ENCODE results near the gene LMBR1L. TPM values are rescaled to one million over a fixed set of nuclear protein-coding genes. Genes with fewer than 3 reads are reported as not detected.

Gene LMBR1L
- total and polyA plus RNA-seq, 2 of the 13 experiments (the other 11 are each of a cell fraction or from before 2014, with no cell fraction given), result 12.2 to 65.9 TPM

DNA sequence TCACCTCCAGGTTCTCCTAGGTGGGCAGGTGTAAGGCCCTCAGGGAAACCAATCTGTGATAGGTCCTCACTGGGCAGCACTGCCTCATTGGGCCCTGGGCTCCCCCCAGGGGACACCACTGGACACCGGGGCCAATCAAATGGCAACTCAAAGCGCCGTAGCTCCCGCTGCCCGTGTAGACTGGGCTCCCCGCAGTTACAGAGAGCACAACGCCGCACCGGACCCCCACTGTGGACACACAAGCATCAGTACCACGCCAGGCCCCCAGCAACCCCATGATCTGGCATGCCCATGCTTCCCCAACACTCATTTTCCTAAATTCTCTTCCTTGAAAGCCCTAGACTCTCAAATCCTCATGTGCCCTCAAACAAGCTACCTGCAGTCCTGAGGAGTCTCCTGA, 56.1 kb downstream of the LMBR1L start:
- H3K79me2 ChIP-seq (ENCODE audit: insufficient read depth, low read length), result peaks cover 50% of the 10 kb centered on the region
- POLR2A ChIA-PET, result no interaction called here

DNA sequence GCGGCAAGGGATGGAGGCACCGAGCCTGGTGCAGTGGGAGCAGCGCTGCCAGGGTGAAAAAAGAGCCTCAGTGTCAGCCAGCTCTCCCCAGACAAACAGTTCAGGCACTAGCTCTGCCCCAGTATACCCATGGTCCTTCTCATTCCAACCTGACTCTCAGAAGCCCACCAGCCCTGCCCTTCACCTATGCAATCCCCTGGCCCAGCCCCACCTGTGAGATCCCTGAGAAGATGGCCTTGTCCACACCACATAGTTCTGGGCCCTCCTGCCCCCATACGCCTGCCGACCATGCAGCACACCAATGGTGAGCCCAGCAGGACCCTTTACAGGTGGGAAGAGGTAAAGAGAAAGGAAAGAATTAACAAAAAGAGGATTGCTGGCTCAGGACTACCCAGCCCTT, 56.6 kb downstream of the LMBR1L start:
- H4K20me1 ChIP-seq (ENCODE audit: insufficient read depth, low read length), result peaks cover 56% of the 10 kb centered on the region
- intact Hi-C loops (cut with micrococcal nuclease; ENCODE audit: unreplicated experiment) (no loop called here), in situ Hi-C loops (cut with HindIII; ENCODE audit: extremely low pct_ligation_motif_present, low pct_unique_long_range_greater_than_20kb) (no loop called here)
- H3K9me3 ChIP-seq (ENCODE audit: low read length), result no peaks in the 10 kb centered on the region
- H3K36me3 ChIP-seq (replicated peaks in 1 of 2; ENCODE audit: control insufficient read depth in 1 of 2, insufficient read depth in 2 of 2, low read length in 2 of 2), result peaks cover 50 to 67% of the 10 kb centered on the region in 2 experiments
- FAIRE-seq (no peak), DNase-seq (ENCODE audit: low spot score) (no peak), ATAC-seq (no peak)
- no peak overlapping the region for H2AFZ ChIP-seq (ENCODE audit: low read length)
- no peak overlapping the region for H3K4me3 ChIP-seq (replicated peaks in 1 of 3; ENCODE audit: insufficient read depth in 1 of 3, low read depth in 2 of 3, low read length in 3 of 3)
- no peaks in the 10 kb centered on the region; a peak in 1 of 5 replicates for H3K27me3 ChIP-seq (ENCODE audit: control insufficient read depth in 1 of 2, insufficient read depth in 2 of 2, low read length in 2 of 2)
- H3K79me2 ChIP-seq (ENCODE audit: insufficient read depth, low read length), result peaks cover 46% of the 10 kb centered on the region
- 100% methylated on average over 5 of the region's 5 CpGs for WGBS (ENCODE audit: low lambda C conversion rate)
- no peak overlapping the region for H3K9ac ChIP-seq (ENCODE audit: insufficient read depth, low read depth, low read length)
- H3K4me1 ChIP-seq (ENCODE audit: insufficient read depth, low read length), result peaks cover 42% of the 10 kb centered on the region
- H3K27ac ChIP-seq (ENCODE audit: extremely low read length, insufficient read depth, low read length), result no peak overlapping the region
- ChIA-PET CTCF (ENCODE audit: low intra/inter-chr PET ratio, low total read pairs) (no interaction called here), POLR2A (no interaction called here)
- H3K4me2 ChIP-seq (ENCODE audit: low read depth, low read length), result no peak overlapping the region
- BruUV-seq (replicated peaks), result no TSS peak
- no peak for TF ChIP-seq ZNF343 (CRISPR knock-in tag; IDR thresholded peaks at IDR 0.05)
- no peak for TF ChIP-seq ZFY (CRISPR knock-in tag; IDR thresholded peaks at IDR 0.05)
- no peak for TF ChIP-seq PAXIP1 (CRISPR knock-in tag; conservative IDR thresholded peaks at IDR 0.05)
- TF ChIP-seq, protein P1, sequence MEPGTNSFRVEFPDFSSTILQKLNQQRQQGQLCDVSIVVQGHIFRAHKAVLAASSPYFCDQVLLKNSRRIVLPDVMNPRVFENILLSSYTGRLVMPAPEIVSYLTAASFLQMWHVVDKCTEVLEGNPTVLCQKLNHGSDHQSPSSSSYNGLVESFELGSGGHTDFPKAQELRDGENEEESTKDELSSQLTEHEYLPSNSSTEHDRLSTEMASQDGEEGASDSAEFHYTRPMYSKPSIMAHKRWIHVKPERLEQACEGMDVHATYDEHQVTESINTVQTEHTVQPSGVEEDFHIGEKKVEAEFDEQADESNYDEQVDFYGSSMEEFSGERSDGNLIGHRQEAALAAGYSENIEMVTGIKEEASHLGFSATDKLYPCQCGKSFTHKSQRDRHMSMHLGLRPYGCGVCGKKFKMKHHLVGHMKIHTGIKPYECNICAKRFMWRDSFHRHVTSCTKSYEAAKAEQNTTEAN (CRISPR knock-in tag; conservative IDR thresholded peaks at IDR 0.05), result no peak
- TF ChIP-seq ZNF775 (CRISPR knock-in tag; IDR thresholded peaks at IDR 0.05; ENCODE audit: borderline replicate concordance), result no peak
- TF ChIP-seq HNF4A (CRISPR knock-in tag; IDR thresholded peaks at IDR 0.05), result no peak

More for the DNA sequence above, 56.1 kb downstream of the LMBR1L start:
- Histone ChIP-seq H3K9ac (ENCODE audit: insufficient read depth, low read depth, low read length) (no peak overlapping the region), H4K20me1 (ENCODE audit: insufficient read depth, low read length) (peaks cover 59% of the 10 kb centered on the region), H3K4me1 (ENCODE audit: insufficient read depth, low read length) (peaks cover 42% of the 10 kb centered on the region), H3K4me2 (ENCODE audit: low read depth, low read length) (no peak overlapping the region), H3K4me3 (replicated peaks in 1 of 3; ENCODE audit: insufficient read depth in 1 of 3, low read depth in 2 of 3, low read length in 3 of 3) (no peak overlapping the region), H3K9me3 (ENCODE audit: low read length) (no peaks in the 10 kb centered on the region), H3K27me3 (ENCODE audit: control insufficient read depth in 1 of 2, insufficient read depth in 2 of 2, low read length in 2 of 2) (no peaks in the 10 kb centered on the region; a peak in 1 of 5 replicates), H3K36me3 (replicated peaks in 1 of 2; ENCODE audit: control insufficient read depth in 1 of 2, insufficient read depth in 2 of 2, low read length in 2 of 2) (peaks cover 46 to 63% of the 10 kb centered on the region in 2 experiments), H2AFZ (ENCODE audit: low read length) (no peak overlapping the region), H3K27ac (ENCODE audit: extremely low read length, insufficient read depth, low read length) (no peak overlapping the region)
- in situ Hi-C loops (cut with HindIII; ENCODE audit: extremely low pct_ligation_motif_present, low pct_unique_long_range_greater_than_20kb), result no loop called here
- 98% methylated on average over 8 of the region's 10 CpGs for WGBS (ENCODE audit: low lambda C conversion rate)
- no peak for ATAC-seq
- no TSS peak for BruUV-seq (replicated peaks)
- FAIRE-seq, result no peak
- intact Hi-C loops (cut with micrococcal nuclease; ENCODE audit: unreplicated experiment), result no loop called here
- no peak for DNase-seq (ENCODE audit: low spot score)
- TF ChIP-seq ZNF777 (CRISPR knock-in tag; IDR thresholded peaks at IDR 0.05), result no peak
- TF ChIP-seq ZNF75D (CRISPR knock-in tag; IDR thresholded peaks at IDR 0.05; ENCODE audit: borderline replicate concordance), result no peak
- TF ChIP-seq ZNF326 (CRISPR knock-in tag; IDR thresholded peaks at IDR 0.05; ENCODE audit: borderline replicate concordance), result no peak
- TF ChIP-seq RBFOX2 (IDR thresholded peaks at IDR 0.05; ENCODE audit: low read depth, low read length), result no peak
- TF ChIP-seq KDM5A (IDR thresholded peaks at IDR 0.05; ENCODE audit: borderline replicate concordance, low read length), result no peak
- TF ChIP-seq EZH2 (conservative IDR thresholded peaks at IDR 0.05; ENCODE audit: low read depth, low read length), result no peak
- no peak for TF ChIP-seq ZNF136 (CRISPR knock-in tag; IDR thresholded peaks at IDR 0.05; ENCODE audit: low read depth)
- TF ChIP-seq ZNF337 (CRISPR knock-in tag; IDR thresholded peaks at IDR 0.05; ENCODE audit: borderline replicate concordance, low read depth), result no peak
- TF ChIP-seq ZNF567 (CRISPR knock-in tag; IDR thresholded peaks at IDR 0.05; ENCODE audit: borderline replicate concordance), result no peak
- no peak for TF ChIP-seq ZMAT5 (CRISPR knock-in tag; IDR thresholded peaks at IDR 0.05; ENCODE audit: borderline replicate concordance, low read depth)
- TF ChIP-seq ZNF850 (CRISPR knock-in tag; conservative IDR thresholded peaks at IDR 0.05), result no peak
- TF ChIP-seq KDM1A (CRISPR knock-in tag; IDR thresholded peaks at IDR 0.05), result no peak
- TF ChIP-seq ZNF547 (CRISPR knock-in tag; IDR thresholded peaks at IDR 0.05), result no peak
- no peak for TF ChIP-seq MXD3 (CRISPR knock-in tag; IDR thresholded peaks at IDR 0.05)
- CTCF ChIA-PET (ENCODE audit: low intra/inter-chr PET ratio, low total read pairs), result no interaction called here
